OCI-LY7 (cell line): Measurements from ENCODE around the gene RHOG. TPM values are rescaled to one million over a fixed set of nuclear protein-coding genes. Genes with fewer than 3 reads are reported as not detected.

Experiments
- BruUV-seq: library from RNA; stranded (reverse); fragments of 400-500 nt; replicated peaks from 2 replicates; lab custom pipeline; 2021; lab: Mats Ljungman, UMichigan
- CTCF ChIA-PET: fragments of 300-600 bp; sonication (Branson Sonifier 250); formaldehyde crosslinking; loops from one replicate; lab custom pipeline; 2022; ENCODE audit warnings: antibody characterized with exemption; ENCODE audit not compliant: unreplicated experiment; lab: Charles Lee
- POLR2A ChIA-PET: fragments of 300-600 bp; sonication (Branson Sonifier 250); formaldehyde crosslinking; loops from one replicate; lab custom pipeline; 2022; ENCODE audit warnings: antibody characterized with exemption; lab: Charles Lee
- DNase-seq: peaks from one replicate; pipeline ENCODE4 v3.0.0-alpha.2; 2015; ENCODE audit warnings: low spot score
- H2AFZ ChIP-seq: fragments of 200-600 bp; sonication (generic), shearing (Covaris generic); 2 replicates; pipeline ENCODE4 v1.6.1; 2014; ENCODE audit warnings: mild to moderate bottlenecking, antibody characterized with exemption, low read length, moderate library complexity
- H3K27ac ChIP-seq: fragments of 200-600 bp; sonication (generic); 2 replicates; pipeline ENCODE4 v1.5.1; 2014; ENCODE audit warnings: mixed run types, low read depth, mild to moderate bottlenecking, moderate library complexity, low read length, inconsistent platforms; ENCODE audit not compliant: poor library complexity, severe bottlenecking
- H3K36me3 ChIP-seq: fragments of 200-600 bp; sonication (generic); 2 replicates; pipeline ENCODE4 v1.6.1; 2014; ENCODE audit warnings: mild to moderate bottlenecking, antibody characterized with exemption, low read length, moderate library complexity, mixed read lengths; ENCODE audit not compliant: insufficient read depth
- H3K4me1 ChIP-seq: fragments of 200-600 bp; sonication (generic); 2 replicates; pipeline ENCODE4 v1.5.1; 2014; ENCODE audit warnings: mild to moderate bottlenecking, low read length; ENCODE audit not compliant: insufficient read depth, poor library complexity, severe bottlenecking
- H3K4me2 ChIP-seq: fragments of 200-600 bp; sonication (generic); 2 replicates; pipeline ENCODE4 v1.6.1; 2014; ENCODE audit warnings: mild to moderate bottlenecking, low read length
- H3K4me3 ChIP-seq: fragments of 200-600 bp; sonication (generic); 2 replicates; pipeline ENCODE4 v1.5.1; 2014; ENCODE audit warnings: mild to moderate bottlenecking, low read depth, low read length; ENCODE audit not compliant: poor library complexity, severe bottlenecking
- H3K79me2 ChIP-seq: fragments of 200-600 bp; sonication (generic); 2 replicates; pipeline ENCODE4 v1.6.1; 2016; ENCODE audit warnings: low read depth, mild to moderate bottlenecking, low read length, moderate library complexity, mixed read lengths; ENCODE audit not compliant: insufficient read depth
- H3K9me2 ChIP-seq: fragments of 200-600 bp; sonication (generic); 2 replicates; pipeline ENCODE4 v1.6.1; 2016; ENCODE audit warnings: mild to moderate bottlenecking, low read length, mixed read lengths; ENCODE audit not compliant: insufficient read depth
- H3K9me3 ChIP-seq: fragments of 200-600 bp; sonication (generic); 2 replicates; pipeline ENCODE4 v1.6.1; 2014; ENCODE audit warnings: mild to moderate bottlenecking, mixed run types, low read length, mixed read lengths
- H4K20me1 ChIP-seq: fragments of 200-600 bp; sonication (generic); 2 replicates; pipeline ENCODE4 v1.6.1; 2014; ENCODE audit warnings: mild to moderate bottlenecking, antibody characterized with exemption, low read length, moderate library complexity, mixed read lengths; ENCODE audit not compliant: insufficient read depth
- CTCF ChIP-seq: fragments of 200-600 bp; sonication (generic); conservative IDR thresholded peaks from 2 replicates; pipeline ENCODE4 v1.5.1; 2014; ENCODE audit warnings: mild to moderate bottlenecking, antibody characterized with exemption, low read length, moderate library complexity, mixed read lengths
- EZH2phosphoT487 ChIP-seq: fragments of 200-600 bp; sonication (generic); IDR thresholded peaks from 2 replicates; pipeline ENCODE4 v1.6.1; 2018; ENCODE audit warnings: low read depth, borderline replicate concordance, mild to moderate bottlenecking, mixed run types, antibody characterized with exemption, low read length, moderate library complexity, mixed read lengths
- intact Hi-C: fragments of 100-400 bp; cut with micrococcal nuclease; formaldehyde crosslinking; loops from one replicate; pipeline ENCODE4 v1.10.0; 2022; ENCODE audit not compliant: unreplicated experiment
- total RNA-seq, 2 experiments: library from RNA; depleted of rRNA in 1 of 2; stranded (reverse); fragments of >200 nt in 1 of 2; shearing (Covaris generic) in 1 of 2; gene quantifications; 2 replicates each; pipeline ENCODE4 v1.2.3, GENCODE V29; 2014 to 2022

Gene RHOG
- total RNA-seq, 2 experiments from 2014 or later, result 26.2 to 57.8 TPM

- Histone ChIP-seq H4K20me1 (no peaks in the 10 kb centered on the region), H2AFZ (no peak overlapping the region), H3K79me2 (no peaks in the 10 kb centered on the region), H3K9me3 (no peaks in the 10 kb centered on the region), H3K9me2 (no peaks in the 10 kb centered on the region), H3K27ac (no peak overlapping the region), H3K4me3 (no peak overlapping the region), H3K4me2 (no peak overlapping the region), H3K4me1 (peaks cover 13% of the 10 kb centered on the region), H3K36me3 (no peaks in the 10 kb centered on the region)
- POLR2A ChIA-PET, result interaction anchor here (0.6 to 0.9 kb wide), 3 partner anchors 9 to 44 kb away, joined by 3 to 6 read pairs (median 4); no protein-coding TSS in a partner anchor
- DNase-seq, result no peak
- CTCF ChIA-PET, result interaction anchor here (0.5 kb wide), 1 partner anchor 26 kb away, joined by 3 read pairs; no protein-coding TSS in a partner anchor
- intact Hi-C loops, result no loop called here
- TF ChIP-seq CTCF, result no peak
- no peak for TF ChIP-seq EZH2phosphoT487
- no TSS peak for BruUV-seq
Observed at GRCh38 chr11:3810951-3811350, 29.8 kb downstream of the RHOG start.

GRCh38 chr11:3810446-3810845 lies 30.3 kb downstream of the RHOG start:
- ChIA-PET POLR2A (interaction anchor here (0.7 to 0.9 kb wide), 3 partner anchors 19 to 44 kb away, joined by 3 to 4 read pairs (median 3); no protein-coding TSS in a partner anchor), CTCF (interaction anchor here (0.5 kb wide), 1 partner anchor 26 kb away, joined by 3 read pairs; no protein-coding TSS in a partner anchor)
- intact Hi-C loops, result no loop called here
- Histone ChIP-seq H3K4me2 (no peak overlapping the region), H3K9me3 (no peaks in the 10 kb centered on the region), H2AFZ (no peak overlapping the region), H3K4me3 (no peak overlapping the region), H3K9me2 (no peaks in the 10 kb centered on the region), H3K4me1 (peaks cover 13% of the 10 kb centered on the region), H3K36me3 (no peaks in the 10 kb centered on the region), H3K27ac (no peak overlapping the region), H3K79me2 (no peaks in the 10 kb centered on the region), H4K20me1 (no peaks in the 10 kb centered on the region)
- DNase-seq, result no peak
- TF ChIP-seq CTCF (no peak), EZH2phosphoT487 (no peak)
- no TSS peak for BruUV-seq

GRCh38 chr11:3809624-3809928 lies 31.2 kb downstream of the RHOG start:
- no TSS peak for BruUV-seq
- ChIA-PET POLR2A (interaction anchor here (1.0 to 1.6 kb wide), 2 partner anchors 26 to 32 kb away, joined by 3 to 5 read pairs; no protein-coding TSS in a partner anchor), CTCF (no interaction called here)
- H3K9me3 ChIP-seq, result no peaks in the 10 kb centered on the region
- H3K4me2 ChIP-seq, result no peak overlapping the region
- peaks cover 13% of the 10 kb centered on the region for H3K4me1 ChIP-seq
- no peaks in the 10 kb centered on the region for H3K79me2 ChIP-seq
- DNase-seq, result no peak
- H3K4me3 ChIP-seq, result no peak overlapping the region
- H3K36me3 ChIP-seq, result no peaks in the 10 kb centered on the region
- intact Hi-C loops, result no loop called here
- H4K20me1 ChIP-seq, result no peaks in the 10 kb centered on the region
- no peak overlapping the region for H2AFZ ChIP-seq
- no peak overlapping the region for H3K27ac ChIP-seq
- no peaks in the 10 kb centered on the region for H3K9me2 ChIP-seq
- TF ChIP-seq EZH2phosphoT487 (no peak), CTCF (no peak)
